GM12865 (cell line): Measurements from ENCODE around the gene CAMK4.

Source experiments
- DNase-seq: peaks from one replicate; pipeline ENCODE4 v3.0.0; 2010; ENCODE audit warnings: low read depth
- H3K4me3 ChIP-seq: 2 replicates; pipeline ENCODE4 v1.5.1; 2011; ENCODE audit warnings: mild to moderate bottlenecking, low read depth, low read length, control low read depth
- CTCF ChIP-seq: IDR thresholded peaks from 2 replicates; pipeline ENCODE4 v1.5.1; 2011; ENCODE audit warnings: low read length, control low read depth, low read depth, inconsistent platforms; ENCODE audit not compliant: insufficient read depth; ENCODE audit errors: missing control alignments

Gene CAMK4

GRCh38 chr5:111379391-111379816 lies 155.2 kb downstream of the CAMK4 start:
- no peak overlapping the region for H3K4me3 ChIP-seq
- TF ChIP-seq CTCF, result no peak
- DNase-seq, result no peak

- TF ChIP-seq CTCF, result no peak
- DNase-seq, result no peak
- H3K4me3 ChIP-seq, result no peak overlapping the region
These were observed 159.2 kb downstream of the CAMK4 start for GRCh38 chr5:111383288-111383970.

- DNase-seq, result no peak
- TF ChIP-seq CTCF, result no peak
- no peak overlapping the region for H3K4me3 ChIP-seq
These were observed 160.0 kb downstream of the CAMK4 start for GRCh38 chr5:111384220-111384619.

GRCh38 chr5:111385051-111385450 lies 160.9 kb downstream of the CAMK4 start:
- TF ChIP-seq CTCF, result no peak
- H3K4me3 ChIP-seq, result no peak overlapping the region
- DNase-seq, result no peak

- no peak for TF ChIP-seq CTCF
- H3K4me3 ChIP-seq, result no peak overlapping the region
- no peak for DNase-seq
These were observed 162.0 kb downstream of the CAMK4 start for GRCh38 chr5:111385970-111386831.

- no peak for DNase-seq
- no peak overlapping the region for H3K4me3 ChIP-seq
- no peak for TF ChIP-seq CTCF
These were observed 162.6 kb downstream of the CAMK4 start for GRCh38 chr5:111386832-111387162.

GRCh38 chr5:111387361-111387760 lies 163.2 kb downstream of the CAMK4 start:
- TF ChIP-seq CTCF, result no peak
- DNase-seq, result no peak
- H3K4me3 ChIP-seq, result no peak overlapping the region
